ENCODE data around the gene PPARD.

Gene PPARD

DNA sequence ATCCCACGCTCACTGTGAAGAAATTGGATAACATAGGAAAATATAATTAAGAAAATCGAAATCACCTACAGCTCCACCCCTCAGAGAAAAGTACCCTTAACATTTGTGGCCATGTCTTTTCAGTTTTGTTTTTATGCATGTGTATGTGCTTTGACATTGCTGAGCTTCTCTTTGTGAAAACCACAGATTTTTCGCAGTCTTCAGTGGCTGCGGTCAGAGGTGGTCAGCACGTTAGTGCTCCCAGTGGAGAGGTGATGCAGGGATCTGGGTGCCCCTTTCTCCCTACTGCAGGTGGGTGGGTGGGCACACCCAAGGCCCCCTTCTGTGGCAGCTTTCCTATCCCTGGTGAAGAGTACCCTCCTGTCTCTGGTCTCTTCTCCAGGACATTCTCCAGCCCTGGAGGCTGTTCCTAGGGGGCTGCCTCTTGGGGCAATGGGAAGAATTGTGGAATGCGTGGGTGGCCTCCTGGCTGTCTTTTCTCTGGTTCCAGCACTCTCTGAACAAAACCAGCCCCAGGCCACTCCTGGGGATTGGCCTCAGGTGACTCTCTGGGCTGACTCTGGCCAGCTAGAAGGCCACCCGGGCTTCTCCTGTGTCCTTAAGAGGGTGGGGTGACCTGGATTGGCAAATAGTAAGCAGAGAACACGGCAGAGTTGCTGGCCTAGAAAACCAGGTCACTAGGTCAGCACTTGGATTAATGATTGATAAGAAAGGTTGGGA, 59.9 kb downstream of the PPARD start:
- H3K27me3 ChIP-seq (ENCODE audit: insufficient read depth, low read length) = no peaks in the 10 kb centered on the region

GRCh38 chr6:35402856-35403191, 60.5 kb downstream of the PPARD start:
- Histone ChIP-seq H3K4me1 (ENCODE audit: insufficient read depth, low read length) (no peaks in the 10 kb centered on the region), H3K4me3 (ENCODE audit: low read length) (no peak overlapping the region)

More for the DNA sequence above, 59.9 kb downstream of the PPARD start:
- Histone ChIP-seq H2AFZ (ENCODE audit: low read depth, low read length) (no peak overlapping the region), H3K4me3 (ENCODE audit: low read length) (no peak overlapping the region), H3K9me3 (ENCODE audit: low read length) (no peaks in the 10 kb centered on the region), H3K36me3 (ENCODE audit: insufficient read depth, low read length) (no peaks in the 10 kb centered on the region), H3K4me1 (ENCODE audit: insufficient read depth, low read length) (no peaks in the 10 kb centered on the region)

GRCh38 chr6:35403544-35404442, 61.4 kb downstream of the PPARD start:
- H3K9me3 ChIP-seq (ENCODE audit: low read length) = no peaks in the 10 kb centered on the region
- H3K4me1 ChIP-seq (ENCODE audit: insufficient read depth, low read length) = no peaks in the 10 kb centered on the region
- no peaks in the 10 kb centered on the region for H3K27me3 ChIP-seq (ENCODE audit: insufficient read depth, low read length)
- no peak overlapping the region for H3K4me3 ChIP-seq (ENCODE audit: low read length)
- H2AFZ ChIP-seq (ENCODE audit: low read depth, low read length) = no peak overlapping the region
- H3K36me3 ChIP-seq (ENCODE audit: insufficient read depth, low read length) = no peaks in the 10 kb centered on the region

More at GRCh38 chr6:35402856-35403191, 60.5 kb downstream of the PPARD start:
- no peaks in the 10 kb centered on the region for H3K27me3 ChIP-seq (ENCODE audit: insufficient read depth, low read length)
- H3K9me3 ChIP-seq (ENCODE audit: low read length) = no peaks in the 10 kb centered on the region
- no peak overlapping the region for H2AFZ ChIP-seq (ENCODE audit: low read depth, low read length)
- no peaks in the 10 kb centered on the region for H3K36me3 ChIP-seq (ENCODE audit: insufficient read depth, low read length)

- H2AFZ ChIP-seq (ENCODE audit: low read depth, low read length) = no peak overlapping the region
- peaks cover 4% of the 10 kb centered on the region for H3K36me3 ChIP-seq (ENCODE audit: insufficient read depth, low read length)
- H3K27me3 ChIP-seq (ENCODE audit: insufficient read depth, low read length) = no peaks in the 10 kb centered on the region
- no peak overlapping the region for H3K4me3 ChIP-seq (ENCODE audit: low read length)
- no peaks in the 10 kb centered on the region for H3K9me3 ChIP-seq (ENCODE audit: low read length)
- no peaks in the 10 kb centered on the region for H3K4me1 ChIP-seq (ENCODE audit: insufficient read depth, low read length)
Measured at GRCh38 chr6:35406711-35407485, 64.5 kb downstream of the PPARD start.

- Histone ChIP-seq H3K36me3 (ENCODE audit: insufficient read depth, low read length) (peaks cover 15% of the 10 kb centered on the region), H2AFZ (ENCODE audit: low read depth, low read length) (no peak overlapping the region), H3K4me1 (ENCODE audit: insufficient read depth, low read length) (no peaks in the 10 kb centered on the region), H3K27me3 (ENCODE audit: insufficient read depth, low read length) (no peaks in the 10 kb centered on the region), H3K4me3 (ENCODE audit: low read length) (no peak overlapping the region), H3K9me3 (ENCODE audit: low read length) (no peaks in the 10 kb centered on the region)
Measured at GRCh38 chr6:35409245-35409644, 66.9 kb downstream of the PPARD start.

DNA sequence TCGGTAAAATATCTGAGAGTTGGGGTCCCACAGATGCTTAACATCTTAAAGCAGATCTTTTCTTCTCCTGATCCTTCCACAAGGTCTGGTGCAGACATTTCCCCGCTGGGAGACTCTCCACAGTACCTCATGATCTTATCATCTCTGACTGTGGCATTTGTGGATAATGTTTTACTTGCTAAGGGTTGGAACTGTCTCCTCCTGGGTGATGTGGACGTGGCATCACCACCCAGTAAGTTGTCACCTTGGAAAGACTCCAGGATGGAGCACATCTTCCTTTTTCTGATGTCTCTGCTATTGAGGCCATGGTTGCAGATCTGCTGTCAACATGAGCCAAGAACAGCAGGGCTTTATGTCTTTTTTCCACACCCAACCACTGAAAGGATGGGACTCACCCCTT, 67.8 kb downstream of the PPARD start:
- Histone ChIP-seq H3K4me1 (ENCODE audit: insufficient read depth, low read length) (no peaks in the 10 kb centered on the region), H3K36me3 (ENCODE audit: insufficient read depth, low read length) (peaks cover 15% of the 10 kb centered on the region), H3K4me3 (ENCODE audit: low read length) (no peak overlapping the region), H3K27me3 (ENCODE audit: insufficient read depth, low read length) (no peaks in the 10 kb centered on the region), H2AFZ (ENCODE audit: low read depth, low read length) (no peak overlapping the region), H3K9me3 (ENCODE audit: low read length) (no peaks in the 10 kb centered on the region)

- Histone ChIP-seq H3K4me3 (ENCODE audit: low read length) (no peak overlapping the region), H3K4me1 (ENCODE audit: insufficient read depth, low read length) (no peaks in the 10 kb centered on the region), H3K9me3 (ENCODE audit: low read length) (no peaks in the 10 kb centered on the region), H2AFZ (ENCODE audit: low read depth, low read length) (no peak overlapping the region), H3K36me3 (ENCODE audit: insufficient read depth, low read length) (peaks cover 16% of the 10 kb centered on the region), H3K27me3 (ENCODE audit: insufficient read depth, low read length) (no peaks in the 10 kb centered on the region)
Measured at GRCh38 chr6:35411066-35411465, 68.7 kb downstream of the PPARD start.

GRCh38 chr6:35412102-35412501, 69.7 kb downstream of the PPARD start:
- Histone ChIP-seq H3K36me3 (ENCODE audit: insufficient read depth, low read length) (peaks cover 16% of the 10 kb centered on the region), H3K9me3 (ENCODE audit: low read length) (no peaks in the 10 kb centered on the region), H3K4me3 (ENCODE audit: low read length) (no peak overlapping the region), H2AFZ (ENCODE audit: low read depth, low read length) (no peak overlapping the region), H3K4me1 (ENCODE audit: insufficient read depth, low read length) (no peaks in the 10 kb centered on the region), H3K27me3 (ENCODE audit: insufficient read depth, low read length) (no peaks in the 10 kb centered on the region)

- Histone ChIP-seq H3K27me3 (ENCODE audit: insufficient read depth, low read length) (no peaks in the 10 kb centered on the region), H3K36me3 (ENCODE audit: insufficient read depth, low read length) (peaks cover 16% of the 10 kb centered on the region), H3K4me3 (ENCODE audit: low read length) (no peak overlapping the region), H2AFZ (ENCODE audit: low read depth, low read length) (no peak overlapping the region), H3K4me1 (ENCODE audit: insufficient read depth, low read length) (no peaks in the 10 kb centered on the region), H3K9me3 (ENCODE audit: low read length) (no peaks in the 10 kb centered on the region)
Measured at GRCh38 chr6:35413911-35414310, 71.6 kb downstream of the PPARD start.

DNA sequence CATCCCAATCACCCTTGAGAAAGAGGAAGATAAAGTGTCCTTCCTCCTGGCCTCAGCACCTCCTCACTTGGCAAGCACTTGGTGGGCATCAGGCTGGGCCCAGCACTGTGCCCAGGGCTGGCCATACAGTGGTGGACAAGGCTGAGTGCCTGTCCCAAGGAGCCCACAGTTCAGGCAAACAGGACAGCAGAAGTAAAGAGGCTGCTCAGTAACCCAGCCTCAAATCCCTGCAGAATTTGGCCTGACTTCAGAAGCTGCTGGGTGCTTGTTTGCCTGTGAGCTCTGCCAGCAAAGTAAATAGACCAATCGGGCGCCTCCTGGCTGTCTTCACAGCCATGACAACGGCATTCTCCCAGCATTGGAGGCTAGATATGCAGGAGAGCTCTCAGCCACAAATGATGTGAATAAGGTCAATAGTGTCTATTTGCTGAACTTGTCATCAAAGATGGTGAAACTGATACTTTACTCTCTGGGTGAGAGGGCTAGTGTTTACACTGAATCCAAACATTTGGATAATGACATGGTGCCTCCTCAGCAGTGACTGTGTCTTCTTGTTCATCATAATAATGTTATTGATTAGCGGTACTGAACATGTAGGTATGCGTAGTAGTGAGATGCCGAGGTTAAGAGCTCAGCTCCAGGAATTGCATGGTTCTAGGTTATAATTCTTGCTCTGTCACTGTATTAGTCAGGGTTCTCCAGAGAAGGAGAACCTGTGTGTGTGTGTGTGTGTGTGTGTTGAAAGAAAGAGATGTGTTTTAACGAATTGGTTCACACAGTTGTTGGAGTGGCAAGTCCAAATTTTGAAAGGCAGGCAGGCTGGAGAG, 72.9 kb downstream of the PPARD start:
- H2AFZ ChIP-seq (ENCODE audit: low read depth, low read length) = no peak overlapping the region
- H3K27me3 ChIP-seq (ENCODE audit: insufficient read depth, low read length) = no peaks in the 10 kb centered on the region

GRCh38 chr6:35417979-35418661, 75.8 kb downstream of the PPARD start:
- Histone ChIP-seq H3K27me3 (ENCODE audit: insufficient read depth, low read length) (no peaks in the 10 kb centered on the region), H3K9me3 (ENCODE audit: low read length) (no peaks in the 10 kb centered on the region), H3K4me3 (ENCODE audit: low read length) (no peak overlapping the region), H3K4me1 (ENCODE audit: insufficient read depth, low read length) (no peaks in the 10 kb centered on the region), H3K36me3 (ENCODE audit: insufficient read depth, low read length) (peaks cover 7% of the 10 kb centered on the region), H2AFZ (ENCODE audit: low read depth, low read length) (no peak overlapping the region)

More for the DNA sequence above, 72.9 kb downstream of the PPARD start:
- Histone ChIP-seq H3K9me3 (ENCODE audit: low read length) (no peaks in the 10 kb centered on the region), H3K36me3 (ENCODE audit: insufficient read depth, low read length) (peaks cover 16% of the 10 kb centered on the region), H3K4me3 (ENCODE audit: low read length) (no peak overlapping the region), H3K4me1 (ENCODE audit: insufficient read depth, low read length) (no peaks in the 10 kb centered on the region)

GRCh38 chr6:35419417-35419816, 77.1 kb downstream of the PPARD start:
- H2AFZ ChIP-seq (ENCODE audit: low read depth, low read length) = no peak overlapping the region
- H3K36me3 ChIP-seq (ENCODE audit: insufficient read depth, low read length) = peaks cover 10% of the 10 kb centered on the region
- H3K4me1 ChIP-seq (ENCODE audit: insufficient read depth, low read length) = no peaks in the 10 kb centered on the region
- H3K9me3 ChIP-seq (ENCODE audit: low read length) = no peaks in the 10 kb centered on the region
- no peak overlapping the region for H3K4me3 ChIP-seq (ENCODE audit: low read length)
- no peaks in the 10 kb centered on the region for H3K27me3 ChIP-seq (ENCODE audit: insufficient read depth, low read length)

All from neuron (in vitro differentiated cells).